Articular chondrocyte of knee joint (primary cell): ENCODE measurements around the gene EMB. TPM values are rescaled to one million over a fixed set of nuclear protein-coding genes. Genes with fewer than 3 reads are reported as not detected.

Experiments
- total RNA-seq: library from RNA; depleted of rRNA; stranded (reverse); fragments of >200 nt; gene quantifications from 2 replicates; pipeline ENCODE4 v1.2.3, GENCODE V29; 2012

The EMB gene, protein sequence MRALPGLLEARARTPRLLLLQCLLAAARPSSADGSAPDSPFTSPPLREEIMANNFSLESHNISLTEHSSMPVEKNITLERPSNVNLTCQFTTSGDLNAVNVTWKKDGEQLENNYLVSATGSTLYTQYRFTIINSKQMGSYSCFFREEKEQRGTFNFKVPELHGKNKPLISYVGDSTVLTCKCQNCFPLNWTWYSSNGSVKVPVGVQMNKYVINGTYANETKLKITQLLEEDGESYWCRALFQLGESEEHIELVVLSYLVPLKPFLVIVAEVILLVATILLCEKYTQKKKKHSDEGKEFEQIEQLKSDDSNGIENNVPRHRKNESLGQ
- total RNA-seq, result 2.2 and 17.0 TPM in 2 replicates

DNA sequence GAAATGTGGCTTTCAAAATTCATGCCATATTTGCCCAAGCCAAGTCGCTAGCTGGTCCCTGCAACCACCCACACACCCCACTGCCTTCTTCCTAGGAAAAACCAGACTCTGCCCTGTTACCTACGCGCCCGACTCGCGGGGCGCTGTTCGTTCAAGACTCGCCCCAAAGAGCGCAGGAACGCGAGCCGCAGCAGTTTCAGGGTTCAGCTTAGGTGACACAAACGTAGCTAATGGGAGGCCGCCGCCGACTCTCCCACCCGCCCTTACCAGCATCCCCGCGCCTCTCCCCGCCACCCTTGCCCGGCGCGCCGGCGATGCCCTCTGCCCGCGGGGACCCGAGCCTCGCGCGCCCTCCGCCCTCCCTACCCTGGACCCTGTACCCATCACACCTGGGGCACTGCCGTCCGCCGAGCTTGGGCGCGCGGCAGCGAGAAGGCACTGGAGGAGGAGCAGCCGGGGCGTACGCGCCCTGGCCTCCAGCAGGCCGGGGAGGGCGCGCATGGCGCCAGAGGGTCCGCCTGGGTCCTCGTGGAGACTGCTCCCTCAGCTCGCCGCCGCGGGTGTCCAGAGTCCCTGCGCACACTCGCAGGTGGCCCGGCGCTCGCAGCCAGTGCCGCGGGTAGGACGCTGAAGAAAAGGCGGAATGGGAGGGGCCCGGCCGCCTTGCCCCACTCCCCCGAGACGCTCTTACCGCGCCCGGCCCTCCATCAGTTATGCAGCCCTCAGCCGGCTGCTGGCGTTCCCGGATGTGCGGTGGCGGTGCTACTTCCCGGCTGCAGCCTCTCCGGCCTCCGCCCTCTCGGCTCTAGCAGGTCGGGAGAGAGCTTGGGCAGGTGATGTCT lies at the start of gene EMB:
Gene EMB, minus strand, starts transcription at position 638 of the 842 bp plus-strand sequence. Its CDS starts 137 bp downstream, at position 501.

Other genes with a start within 250 kb of the EMB start
- gene PARP8, start 225.3 kb upstream of the EMB start, total RNA-seq, result 9.1 and 13.1 TPM in 2 replicates